ENCODE measurements around the gene LRRC32. TPM values are rescaled to one million over a fixed set of nuclear protein-coding genes. Genes with fewer than 3 reads are reported as not detected.

The LRRC32 gene
- total and polyA plus RNA-seq, 3 experiments from 2014 or later = 0.06 to 2.8 (median 1.5) TPM

DNA sequence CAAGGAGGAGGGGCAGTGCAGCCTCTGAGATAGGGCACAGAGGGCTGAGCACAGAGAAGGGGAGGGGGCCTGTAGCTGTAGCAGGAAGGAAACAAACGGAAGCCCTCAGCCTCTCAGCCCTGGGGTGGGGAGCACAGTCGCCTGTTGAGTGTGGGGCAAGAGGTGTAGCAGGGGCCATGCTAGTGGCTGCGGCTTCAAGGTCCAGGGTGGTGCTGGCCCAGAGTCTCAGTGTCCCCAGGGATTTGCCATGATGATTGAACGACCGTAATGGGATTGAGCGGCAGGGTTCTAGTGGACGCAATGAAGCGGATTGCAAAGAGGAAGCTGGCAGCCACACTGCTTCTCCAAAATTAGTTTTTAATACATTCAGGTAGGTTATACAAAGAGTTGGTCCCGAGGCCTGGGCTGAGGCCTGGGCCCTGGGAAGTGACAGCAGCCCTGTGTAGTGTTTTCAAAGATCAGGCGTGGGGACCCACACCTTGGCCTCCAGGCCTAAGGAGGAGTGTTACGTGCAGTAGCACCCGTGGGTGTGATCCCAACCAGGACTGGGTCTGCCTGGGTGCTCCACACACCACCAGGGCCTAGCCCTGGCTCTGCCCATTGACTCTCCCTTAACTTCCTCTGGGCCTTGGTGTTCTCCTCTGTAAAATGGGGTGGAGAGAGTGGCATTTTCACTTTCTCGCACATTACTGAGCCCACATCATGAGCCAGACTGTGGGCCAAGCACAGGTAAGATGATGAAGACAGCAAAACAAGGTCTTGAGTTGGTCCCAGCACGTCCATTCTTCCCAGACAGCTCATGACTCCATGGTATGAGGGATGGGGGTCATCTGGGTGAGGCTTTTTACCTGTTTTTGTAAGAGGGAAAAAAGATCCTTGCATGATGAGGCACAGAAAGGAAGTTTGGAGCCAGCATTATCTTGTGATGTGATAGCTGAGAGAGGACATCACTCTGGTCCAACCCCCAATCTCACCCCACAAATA, 13.1 kb downstream of the LRRC32 start:
- no peak overlapping the region for H3K4me3 Mint-ChIP-seq
- H3K4me1 Mint-ChIP-seq = no peaks in the 10 kb centered on the region

DNA sequence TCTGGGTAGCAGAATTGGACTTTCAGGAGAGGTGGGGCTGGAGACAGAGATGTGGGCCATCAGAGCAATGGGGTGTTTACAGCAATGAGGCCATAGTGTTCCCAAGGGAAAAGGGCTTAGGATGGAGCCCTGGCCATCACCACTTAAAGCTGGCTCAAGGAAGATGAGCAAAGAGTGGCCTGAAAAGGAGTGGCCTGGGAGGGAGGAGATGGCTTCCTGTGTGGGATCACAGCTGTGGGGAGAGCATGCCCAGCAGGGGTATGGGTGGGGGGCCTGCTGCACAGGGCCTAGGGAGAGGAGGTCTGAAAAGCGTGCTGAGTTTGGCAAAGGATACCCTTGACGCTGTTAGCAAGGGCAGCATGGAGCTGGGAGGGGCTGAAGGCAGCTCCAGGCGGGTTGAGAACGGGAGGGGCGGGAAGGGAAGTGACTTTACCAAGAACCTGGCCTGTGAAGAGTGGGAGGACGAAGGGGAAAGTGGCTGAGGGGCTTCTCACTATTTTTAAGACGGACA, 13.9 kb downstream of the LRRC32 start:
- H3K27ac Mint-ChIP-seq = peak overlapping the region in 1 of 8 donors; percentile 93
- H3K36me3 ChIP-seq (ENCODE audit: insufficient read depth, low read length) = no peaks in the 10 kb centered on the region
- H3K36me3 Mint-ChIP-seq = no peaks in the 10 kb centered on the region
- no peak for DNase-seq
- POLR2A ChIA-PET = no interaction called here
- H3K27me3 Mint-ChIP-seq = peaks cover 0 to 6% of the 10 kb centered on the region in 2 donors
- no peak overlapping the region for H3K4me3 ChIP-seq (ENCODE audit: low read length)
- no peak overlapping the region for H3K4me3 Mint-ChIP-seq
- no peak overlapping the region for H3K27ac ChIP-seq (ENCODE audit: low read depth, low read length)
- H3K9me3 ChIP-seq (ENCODE audit: low read length) = no peaks in the 10 kb centered on the region
- CTCF ChIA-PET = no interaction called here
- H3K9me3 Mint-ChIP-seq = no peaks in the 10 kb centered on the region
- H3K4me1 ChIP-seq (ENCODE audit: insufficient read depth, low read length) = no peaks in the 10 kb centered on the region
- H3K27me3 ChIP-seq (ENCODE audit: insufficient read depth, low read length, poor library complexity, severe bottlenecking) = no peaks in the 10 kb centered on the region
- no peaks in the 10 kb centered on the region for H3K4me1 Mint-ChIP-seq

More for the DNA sequence above, 13.1 kb downstream of the LRRC32 start:
- no peaks in the 10 kb centered on the region for H3K9me3 ChIP-seq (ENCODE audit: low read length)
- no peaks in the 10 kb centered on the region for H3K27me3 ChIP-seq (ENCODE audit: insufficient read depth, low read length, poor library complexity, severe bottlenecking)
- no peak overlapping the region for H3K27ac ChIP-seq (ENCODE audit: low read depth, low read length)
- CTCF ChIA-PET = interaction anchor here (1.5 kb wide), 1 partner anchor 64 kb away, joined by 3 read pairs; no protein-coding TSS in a partner anchor
- no peak overlapping the region for H3K4me3 ChIP-seq (ENCODE audit: low read length)
- DNase-seq = no peak
- no peaks in the 10 kb centered on the region for H3K4me1 ChIP-seq (ENCODE audit: insufficient read depth, low read length)
- POLR2A ChIA-PET = no interaction called here
- Mint-ChIP-seq H3K9me3 (no peaks in the 10 kb centered on the region), H3K36me3 (no peaks in the 10 kb centered on the region), H3K27ac (peak overlapping the region in 2 of 8 donors; percentile 50 to 68), H3K27me3 (peaks cover under 1 to 6% of the 10 kb centered on the region in 2 donors)
- H3K36me3 ChIP-seq (ENCODE audit: insufficient read depth, low read length) = no peaks in the 10 kb centered on the region

DNA sequence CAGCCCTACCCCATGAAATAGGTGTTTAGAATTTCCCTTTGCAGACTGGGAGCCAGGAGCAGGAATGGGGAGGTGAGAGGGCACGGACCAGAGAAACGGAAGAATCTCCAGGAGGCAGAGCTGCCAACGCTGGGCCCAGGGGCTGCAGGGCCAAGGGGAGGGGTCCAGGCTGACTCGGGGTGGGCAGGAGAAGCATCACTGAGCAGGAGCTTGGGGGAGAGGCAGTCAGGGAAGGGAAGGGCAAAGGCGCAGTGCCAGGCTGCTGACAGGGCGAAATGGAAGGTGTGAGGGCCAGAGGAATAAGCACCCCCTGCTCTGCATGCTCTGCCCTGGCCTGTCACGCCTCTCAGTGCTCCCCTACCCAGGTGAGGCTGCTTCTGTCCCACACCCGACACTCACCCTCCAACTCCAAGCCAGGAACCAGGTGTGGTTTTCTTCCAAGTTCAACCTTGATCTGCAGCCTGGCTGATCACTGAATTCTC, 14.5 kb downstream of the LRRC32 start:
- Histone ChIP-seq H3K27ac (ENCODE audit: low read depth, low read length) (no peak overlapping the region), H3K36me3 (ENCODE audit: insufficient read depth, low read length) (no peaks in the 10 kb centered on the region), H3K9me3 (ENCODE audit: low read length) (no peaks in the 10 kb centered on the region), H3K27me3 (ENCODE audit: insufficient read depth, low read length, poor library complexity, severe bottlenecking) (no peaks in the 10 kb centered on the region), H3K4me3 (ENCODE audit: low read length) (no peak overlapping the region), H3K4me1 (ENCODE audit: insufficient read depth, low read length) (no peaks in the 10 kb centered on the region)
- Mint-ChIP-seq H3K27ac (no peak overlapping the region), H3K4me3 (no peak overlapping the region), H3K4me1 (no peaks in the 10 kb centered on the region), H3K36me3 (no peaks in the 10 kb centered on the region), H3K27me3 (peaks cover 0 to 7% of the 10 kb centered on the region in 2 donors), H3K9me3 (no peaks in the 10 kb centered on the region)
- DNase-seq = no peak
- CTCF ChIA-PET = no interaction called here
- POLR2A ChIA-PET = no interaction called here

DNA sequence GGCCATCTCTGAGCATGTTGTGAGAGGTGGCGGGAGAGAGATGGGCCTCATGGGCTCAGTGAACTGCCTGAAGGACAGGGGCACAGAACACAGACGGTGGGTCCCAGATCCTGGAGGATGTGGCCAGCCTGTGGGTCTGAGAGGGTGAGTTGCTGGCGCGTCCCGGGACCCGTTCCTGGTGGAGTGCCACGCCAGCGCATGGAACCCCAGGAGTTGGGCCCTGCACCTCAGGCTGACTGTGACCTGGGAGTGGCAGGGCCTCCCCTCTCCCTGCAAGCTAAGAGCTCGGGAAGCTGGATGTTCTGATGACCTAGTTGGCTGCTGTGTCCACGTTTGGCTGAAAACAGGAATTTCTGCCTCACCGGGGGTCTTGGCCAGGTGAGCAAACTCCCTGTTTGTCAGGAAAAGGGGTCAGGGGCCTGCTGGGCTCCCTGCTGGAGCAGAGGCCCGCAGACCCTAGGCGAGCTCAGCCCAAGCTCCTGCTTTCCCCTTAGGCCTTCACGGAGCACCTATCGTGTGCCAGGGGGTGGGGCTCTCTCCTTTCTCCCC, 15.0 kb downstream of the LRRC32 start:
- no peak overlapping the region for H3K4me3 ChIP-seq (ENCODE audit: low read length)
- H3K27ac ChIP-seq (ENCODE audit: low read depth, low read length) = no peak overlapping the region
- CTCF ChIA-PET = no interaction called here
- no peaks in the 10 kb centered on the region for H3K27me3 ChIP-seq (ENCODE audit: insufficient read depth, low read length, poor library complexity, severe bottlenecking)
- Mint-ChIP-seq H3K9me3 (no peaks in the 10 kb centered on the region), H3K4me3 (no peak overlapping the region), H3K27ac (no peak overlapping the region), H3K27me3 (peaks cover 0 to 9% of the 10 kb centered on the region in 2 donors), H3K4me1 (no peaks in the 10 kb centered on the region), H3K36me3 (no peaks in the 10 kb centered on the region)
- no peaks in the 10 kb centered on the region for H3K36me3 ChIP-seq (ENCODE audit: insufficient read depth, low read length)
- no peak for DNase-seq
- H3K9me3 ChIP-seq (ENCODE audit: low read length) = no peaks in the 10 kb centered on the region
- no peaks in the 10 kb centered on the region for H3K4me1 ChIP-seq (ENCODE audit: insufficient read depth, low read length)
- POLR2A ChIA-PET = no interaction called here

DNA sequence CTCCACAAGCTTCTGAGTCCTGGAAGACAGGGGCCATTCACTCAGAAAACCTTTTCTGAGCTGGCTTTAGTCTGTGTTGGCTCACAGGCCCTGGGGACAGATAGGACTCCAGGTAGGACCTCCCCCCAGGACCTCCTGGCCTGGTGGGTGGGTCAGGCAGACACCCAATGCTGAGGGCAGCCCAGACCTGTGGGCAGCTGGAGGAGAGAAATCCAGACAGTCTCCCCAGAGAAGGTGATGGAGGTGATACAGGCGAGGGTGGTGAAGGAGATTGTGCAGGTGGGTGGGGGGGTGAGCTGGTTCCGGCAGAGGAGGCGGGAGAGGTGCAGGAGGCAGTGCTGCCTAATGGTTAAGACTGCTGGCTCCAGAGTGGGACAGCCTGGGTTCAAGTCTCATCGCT, 15.6 kb downstream of the LRRC32 start:
- H3K27ac ChIP-seq (ENCODE audit: low read depth, low read length) = no peak overlapping the region
- H3K4me3 ChIP-seq (ENCODE audit: low read length) = no peak overlapping the region
- no peak overlapping the region for H3K4me3 Mint-ChIP-seq
- H3K9me3 ChIP-seq (ENCODE audit: low read length) = no peaks in the 10 kb centered on the region
- DNase-seq = no peak
- H3K9me3 Mint-ChIP-seq = no peaks in the 10 kb centered on the region
- no peaks in the 10 kb centered on the region for H3K4me1 ChIP-seq (ENCODE audit: insufficient read depth, low read length)
- H3K27me3 Mint-ChIP-seq = peaks cover 1 to 12% of the 10 kb centered on the region in 2 donors
- H3K36me3 ChIP-seq (ENCODE audit: insufficient read depth, low read length) = no peaks in the 10 kb centered on the region
- ChIA-PET CTCF (no interaction called here), POLR2A (no interaction called here)
- no peaks in the 10 kb centered on the region for H3K36me3 Mint-ChIP-seq
- H3K4me1 Mint-ChIP-seq = no peaks in the 10 kb centered on the region
- no peaks in the 10 kb centered on the region for H3K27me3 ChIP-seq (ENCODE audit: insufficient read depth, low read length, poor library complexity, severe bottlenecking)
- no peak overlapping the region for H3K27ac Mint-ChIP-seq

DNA sequence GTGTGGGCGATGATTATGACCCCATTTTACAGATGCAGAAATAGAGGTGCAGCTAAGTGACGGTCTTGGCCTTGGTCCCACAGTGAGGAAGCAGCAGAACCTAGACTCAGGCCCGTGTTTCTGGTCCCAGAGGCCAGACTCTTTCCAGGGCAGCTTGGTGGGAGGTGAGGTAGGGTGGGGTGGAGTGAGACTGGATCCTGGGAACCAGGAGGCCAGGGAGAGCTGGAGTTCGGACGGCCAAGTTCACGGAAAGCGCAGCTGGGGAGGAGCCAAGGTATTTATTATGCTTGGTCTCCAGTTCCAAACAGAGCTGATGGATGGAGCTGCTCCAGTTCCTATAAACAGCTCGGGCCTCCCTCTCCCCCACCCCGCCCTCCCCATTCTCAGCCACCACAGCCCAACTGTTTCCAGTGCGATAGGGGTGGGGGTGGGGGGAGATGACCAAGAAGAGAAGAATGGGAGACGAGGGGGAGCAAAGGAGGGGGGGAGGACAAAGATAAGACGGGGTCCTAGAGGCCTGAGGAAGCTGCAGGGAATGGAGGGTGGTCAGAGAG, 16.2 kb downstream of the LRRC32 start:
- H3K4me1 Mint-ChIP-seq = no peaks in the 10 kb centered on the region
- no peak for DNase-seq
- Histone ChIP-seq H3K27me3 (ENCODE audit: insufficient read depth, low read length, poor library complexity, severe bottlenecking) (no peaks in the 10 kb centered on the region), H3K9me3 (ENCODE audit: low read length) (no peaks in the 10 kb centered on the region), H3K27ac (ENCODE audit: low read depth, low read length) (no peak overlapping the region), H3K4me3 (ENCODE audit: low read length) (no peak overlapping the region), H3K4me1 (ENCODE audit: insufficient read depth, low read length) (no peaks in the 10 kb centered on the region), H3K36me3 (ENCODE audit: insufficient read depth, low read length) (no peaks in the 10 kb centered on the region)
- no peaks in the 10 kb centered on the region for H3K9me3 Mint-ChIP-seq
- ChIA-PET CTCF (no interaction called here), POLR2A (no interaction called here)
- no peaks in the 10 kb centered on the region for H3K36me3 Mint-ChIP-seq
- no peak overlapping the region for H3K27ac Mint-ChIP-seq
- H3K27me3 Mint-ChIP-seq = peaks cover 1 to 16% of the 10 kb centered on the region in 2 donors
- H3K4me3 Mint-ChIP-seq = no peak overlapping the region

DNA sequence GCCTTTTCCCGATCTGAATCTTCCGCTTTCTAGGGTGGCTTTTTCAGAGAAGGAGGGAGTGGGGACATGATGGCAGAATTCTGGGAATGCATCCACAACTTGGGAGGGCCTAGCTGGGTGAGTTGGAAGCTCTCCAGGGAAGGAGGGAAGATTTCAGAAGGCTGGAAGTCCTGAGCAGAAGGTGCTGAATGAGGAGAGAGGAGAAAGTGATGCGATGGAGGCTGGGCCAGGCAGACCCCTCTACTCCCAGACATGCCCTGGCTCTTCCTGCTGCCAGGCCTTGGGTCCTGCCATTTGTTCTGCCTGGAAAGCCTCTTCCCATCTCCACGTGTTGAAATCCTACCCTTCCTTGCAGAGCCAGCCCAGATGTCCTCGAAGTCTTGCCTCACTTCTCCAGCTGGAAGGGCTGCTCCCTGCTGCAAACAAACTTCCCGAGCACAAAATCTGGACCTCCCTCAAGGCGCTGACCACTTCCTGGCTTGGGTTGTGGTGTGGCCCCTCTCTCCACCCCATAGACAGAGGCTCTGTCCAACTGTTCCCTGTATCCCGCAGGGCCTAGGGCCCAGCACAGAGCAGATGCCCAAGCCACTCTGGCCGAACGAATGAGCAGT, 16.8 kb downstream of the LRRC32 start:
- H3K27ac ChIP-seq (ENCODE audit: low read depth, low read length) = no peak overlapping the region
- no peaks in the 10 kb centered on the region for H3K9me3 Mint-ChIP-seq
- no peak for DNase-seq

More for the DNA sequence above, 16.8 kb downstream of the LRRC32 start:
- H3K27me3 ChIP-seq (ENCODE audit: insufficient read depth, low read length, poor library complexity, severe bottlenecking) = no peaks in the 10 kb centered on the region
- no peak overlapping the region for H3K4me3 ChIP-seq (ENCODE audit: low read length)
- H3K4me1 ChIP-seq (ENCODE audit: insufficient read depth, low read length) = no peaks in the 10 kb centered on the region
- CTCF ChIA-PET = no interaction called here
- no peaks in the 10 kb centered on the region for H3K36me3 ChIP-seq (ENCODE audit: insufficient read depth, low read length)
- Mint-ChIP-seq H3K4me3 (no peak overlapping the region), H3K4me1 (no peaks in the 10 kb centered on the region), H3K27ac (no peak overlapping the region), H3K36me3 (no peaks in the 10 kb centered on the region), H3K27me3 (peaks cover 1 to 20% of the 10 kb centered on the region in 2 donors)
- POLR2A ChIA-PET = no interaction called here
- no peaks in the 10 kb centered on the region for H3K9me3 ChIP-seq (ENCODE audit: low read length)
